H1 (cell line): ENCODE measurements around the gene NAV2. TPM values are rescaled to one million over a fixed set of nuclear protein-coding genes. Genes with fewer than 3 reads are reported as not detected.

Experiments
- CTCF ChIA-PET: fragments of 300-600 bp; sonication (Branson Sonifier 250); formaldehyde crosslinking; loops from one replicate; lab custom pipeline; 2021; ENCODE audit not compliant: partially characterized antibody; lab: Charles Lee
- POLR2A ChIA-PET: fragments of 300-600 bp; sonication (Branson Sonifier 250); formaldehyde crosslinking; loops from one replicate; lab custom pipeline; 2021; ENCODE audit warnings: inconsistent platforms; ENCODE audit not compliant: partially characterized antibody; lab: Charles Lee
- DNase-seq, 2 experiments: peaks; one replicate each; pipeline versions ENCODE4 v3.0.0 to v3.0.0-alpha.2; 2010 to 2022; ENCODE audit warnings: low spot score in 2 of 2, low read depth in 1 of 2, mixed read lengths in 1 of 2
- FAIRE-seq: peaks from 2 replicates; lab custom pipeline; 2011; peaks lifted over from hg19 to GRCh38; lab: Jason Lieb, UNC
- H2AFZ ChIP-seq: 2 replicates; pipeline ENCODE4 v1.8.1; 2012; ENCODE audit warnings: low read length, inconsistent platforms
- H2AK5ac ChIP-seq: 2 replicates; pipeline ENCODE4 v1.6.1; 2013; ENCODE audit warnings: low read depth, low read length
- H2BK120ac ChIP-seq: replicated peaks from 2 replicates; pipeline ENCODE3; 2013; ENCODE audit warnings: low read depth, low read length, inconsistent platforms
- H2BK12ac ChIP-seq: 2 replicates; pipeline ENCODE4 v1.6.1; 2013; ENCODE audit warnings: low read depth, low read length
- H2BK15ac ChIP-seq: 2 replicates; pipeline ENCODE4 v1.6.1; 2013; ENCODE audit warnings: low read length
- H2BK20ac ChIP-seq: 2 replicates; pipeline ENCODE4 v1.6.1; 2013; ENCODE audit warnings: low read length
- H2BK5ac ChIP-seq: 2 replicates; pipeline ENCODE4 v1.6.1; 2013; ENCODE audit warnings: low read depth, low read length
- H3K14ac ChIP-seq: 2 replicates; pipeline ENCODE4 v1.6.1; 2013; ENCODE audit warnings: inconsistent platforms; ENCODE audit not compliant: insufficient read length
- H3K18ac ChIP-seq: 2 replicates; pipeline ENCODE4 v1.6.1; 2013; ENCODE audit warnings: low read length; ENCODE audit errors: extremely low read depth
- H3K23ac ChIP-seq: 2 replicates; pipeline ENCODE4 v1.6.1; 2013; ENCODE audit warnings: inconsistent platforms; ENCODE audit not compliant: insufficient read length
- H3K23me2 ChIP-seq: 2 replicates; pipeline ENCODE4 v1.6.1; 2013; ENCODE audit warnings: low read depth, low read length
- H3K27ac ChIP-seq: 2 replicates; pipeline ENCODE4 v1.6.1; 2011; ENCODE audit warnings: low read depth, low read length, inconsistent platforms
- H3K27me3 ChIP-seq, 4 experiments: replicated peaks in 1 of 4; 1 replicate in 1 of 4; 2 replicates in 3 of 4; pipeline versions ENCODE4 v1.6.1 to v1.8.1; 2011 to 2013; ENCODE audit warnings: low read length in 3 of 4, mild to moderate bottlenecking in 3 of 4, inconsistent platforms in 2 of 4, mixed read lengths in 2 of 4, moderate library complexity in 1 of 4; ENCODE audit not compliant: control insufficient read depth in 3 of 4, insufficient read depth in 3 of 4; ENCODE audit errors: extremely low read depth in 1 of 4
- H3K36me3 ChIP-seq, 4 experiments: 2 replicates each; pipeline versions ENCODE4 v1.6.1 to v1.8.1; 2011 to 2013; ENCODE audit warnings: mild to moderate bottlenecking in 4 of 4, low read length in 3 of 4, moderate library complexity in 2 of 4, control low read depth in 1 of 4, inconsistent platforms in 1 of 4; ENCODE audit not compliant: insufficient read depth in 4 of 4, control insufficient read depth in 2 of 4
- H3K4ac ChIP-seq: replicated peaks from 2 replicates; pipeline ENCODE3; 2013; ENCODE audit warnings: low read length, low read depth, mixed read lengths, inconsistent platforms; ENCODE audit not compliant: insufficient read length
- H3K4me1 ChIP-seq, 4 experiments: replicated peaks in 1 of 4; 1 replicate in 1 of 4; 2 replicates in 3 of 4; pipeline versions ENCODE4 v1.6.1 to v1.8.1; 2011 to 2013; ENCODE audit warnings: low read length in 3 of 4, inconsistent platforms in 2 of 4, mixed read lengths in 1 of 4; ENCODE audit not compliant: insufficient read depth in 4 of 4, control insufficient read depth in 3 of 4
- H3K4me2 ChIP-seq, 2 experiments: 2 replicates each; pipeline versions ENCODE4 v1.6.1 to v1.8.1; 2011 to 2013; ENCODE audit warnings: low read depth in 2 of 2, low read length in 2 of 2, control low read depth in 1 of 2, inconsistent platforms in 1 of 2, mild to moderate bottlenecking in 1 of 2; ENCODE audit not compliant: insufficient read depth in 1 of 2
- H3K4me3 ChIP-seq, 4 experiments: fragments of 200-600, 300-600 bp in 1 of 4; sonication (generic), shearing (Covaris generic), sonication (Bioruptor Twin) in 1 of 4; 2 replicates each; pipeline versions ENCODE4 v1.5.1 to v1.8.1; 2011 to 2016; ENCODE audit warnings: low read length in 4 of 4, low read depth in 3 of 4, control low read depth in 2 of 4, inconsistent platforms in 2 of 4, mild to moderate bottlenecking in 2 of 4, mixed read lengths in 1 of 4, moderate library complexity in 1 of 4; ENCODE audit not compliant: insufficient read depth in 2 of 4; ENCODE audit errors: extremely low read depth in 1 of 4
- H3K56ac ChIP-seq: replicated peaks from 2 replicates; pipeline ENCODE3; 2013; ENCODE audit warnings: low read depth, mild to moderate bottlenecking, mixed read lengths, low read length, inconsistent platforms; ENCODE audit not compliant: insufficient read length
- H3K79me1 ChIP-seq: 2 replicates; pipeline ENCODE4 v1.6.1; 2013; ENCODE audit warnings: low read depth, low read length, control low read depth
- H3K79me2 ChIP-seq, 2 experiments: 2 replicates each; pipeline versions ENCODE4 v1.6.1 to v1.8.1; 2012 to 2013; ENCODE audit warnings: low read length in 2 of 2, mild to moderate bottlenecking in 2 of 2, inconsistent platforms in 1 of 2; ENCODE audit not compliant: insufficient read depth in 2 of 2, control insufficient read depth in 1 of 2
- H3K9ac ChIP-seq, 4 experiments: replicated peaks in 1 of 4; 1 replicate in 1 of 4; 2 replicates in 3 of 4; pipeline versions ENCODE4 v1.6.1 to v1.8.1; 2011 to 2013; ENCODE audit warnings: low read depth in 3 of 4, low read length in 3 of 4, control low read depth in 2 of 4, mild to moderate bottlenecking in 2 of 4, moderate library complexity in 2 of 4, inconsistent platforms in 1 of 4; ENCODE audit errors: extremely low read depth in 1 of 4
- H3K9me3 ChIP-seq, 2 experiments: 2 replicates each; pipeline versions ENCODE4 v1.6.1 to v1.8.1; 2012 to 2013; ENCODE audit warnings: mild to moderate bottlenecking in 2 of 2, moderate library complexity in 2 of 2, control low read depth in 1 of 2, inconsistent platforms in 1 of 2, low read depth in 1 of 2, low read length in 1 of 2, mixed read lengths in 1 of 2; ENCODE audit not compliant: insufficient read depth in 2 of 2
- H4K20me1 ChIP-seq, 2 experiments: replicated peaks in 1 of 2; 2 replicates each; pipeline versions ENCODE3 to v1.8.1; 2011 to 2013; ENCODE audit warnings: inconsistent platforms in 2 of 2, low read length in 2 of 2, mild to moderate bottlenecking in 1 of 2; ENCODE audit not compliant: insufficient read depth in 2 of 2, control insufficient read depth in 1 of 2
- H4K5ac ChIP-seq: 2 replicates; pipeline ENCODE4 v1.6.1; 2013; ENCODE audit warnings: low read length, low read depth, mixed read lengths, inconsistent platforms; ENCODE audit not compliant: insufficient read length
- H4K8ac ChIP-seq: 2 replicates; pipeline ENCODE4 v1.8.0; 2013; ENCODE audit warnings: mild to moderate bottlenecking, moderate library complexity, low read length, inconsistent platforms; ENCODE audit not compliant: insufficient read depth; ENCODE audit errors: extremely low read depth
- H4K91ac ChIP-seq: replicated peaks from 2 replicates; pipeline ENCODE3; 2013; ENCODE audit warnings: low read length, mixed read lengths, inconsistent platforms; ENCODE audit not compliant: insufficient read length
- CHD1 ChIP-seq: IDR thresholded peaks from 2 replicates; pipeline ENCODE4 v1.6.1; 2012; ENCODE audit warnings: low read depth, low read length, improper control_type of control experiment
- WGBS, 2 experiments: shearing (Covaris generic) in 1 of 2; methylation state at CpG; one replicate each; pipeline versions ENCODE4 v1.1.6 to v1.1.7; 2013 to 2015; ENCODE audit warnings: low lambda C conversion rate in 2 of 2, mixed read lengths in 2 of 2, inconsistent platforms in 1 of 2, low coverage in 1 of 2, missing lambda C conversion rate in 1 of 2; ENCODE audit not compliant: insufficient replicate concordance in 2 of 2, insufficient coverage in 1 of 2, insufficient read length in 1 of 2; ENCODE audit errors: extremely low coverage in 1 of 2, missing lambda C conversion rate in 1 of 2; 5-methylcytosine and 5-hydroxymethylcytosine counted together
- polyA plus RNA-seq, 7 experiments: library from polyadenylated mRNA; depleted of rRNA in 3 of 7; stranded (reverse) in 5 of 7; unstranded in 2 of 7; fragments of >200 nt in 5 of 7; fragments of 200-250 nt in 2 of 7; gene quantifications; 1 replicate in 5 of 7; 2 replicates in 1 of 7; 4 replicates in 1 of 7; pipeline versions ENCODE4 v1.2.1 to v1.2.3, GENCODE V29; 2011 to 2013; ENCODE audit warnings: missing spikeins in 2 of 7, mixed read lengths in 2 of 7
- total RNA-seq: library from RNA; stranded (reverse); fragmentation: NEBNext Ultra II Directional; extraction: Animal tissue kit (Norgen Biotek cat#: 25700); gene quantifications from 2 replicates; pipeline ENCODE4 v1.2.1, GENCODE V29; 2021

Gene NAV2
- total and polyA plus RNA-seq, 2 of the 8 experiments (the other 6 are each of a cell fraction or from before 2014, with no cell fraction given): 35.6 to 73.6 TPM

GRCh38 chr11:20157728-20158127 lies 445.1 kb downstream of the NAV2 start:
- Histone ChIP-seq H3K36me3 (no peaks in the 10 kb centered on the region), H3K4me3 (peak overlapping the region; percentile 7 to 76 (median 57); a peak in 5 of 8 replicates), H2AK5ac (no peak overlapping the region), H3K9ac (no peak overlapping the region), H2BK5ac (no peak overlapping the region), H3K79me1 (no peaks in the 10 kb centered on the region), H4K91ac (no peak overlapping the region), H2BK12ac (no peak overlapping the region), H3K4me1 (peaks cover 14 to 51% (median 21%) of the 10 kb centered on the region in 4 experiments), H4K8ac (no peak overlapping the region), H3K23ac (no peak overlapping the region), H3K56ac (no peak overlapping the region), H3K4ac (no peak overlapping the region), H4K20me1 (peaks cover 8 to 13% of the 10 kb centered on the region in 2 experiments), H3K27me3 (peaks cover 53 to 83% (median 79%) of the 10 kb centered on the region in 4 experiments), H2BK20ac (no peak overlapping the region), H2BK15ac (no peak overlapping the region), H3K23me2 (peaks cover 20% of the 10 kb centered on the region; the same call in 1 of the 2 replicates), H3K14ac (no peak overlapping the region), H3K27ac (no peak overlapping the region), H3K79me2 (no peaks in the 10 kb centered on the region), H3K18ac (no peak overlapping the region), H2BK120ac (no peak overlapping the region), H2AFZ (no peak overlapping the region), H3K4me2 (peak overlapping the region; percentile 7 to 78; a peak in 1 of 4 replicates), H4K5ac (no peak overlapping the region), H3K9me3 (no peaks in the 10 kb centered on the region)
- CTCF ChIA-PET: interaction anchor here (1.0 to 2.1 kb wide), 3 partner anchors 20 to 211 kb away, joined by 3 to 8 read pairs (median 3); no protein-coding TSS in a partner anchor
- FAIRE-seq (no peak), DNase-seq (no peak)
- WGBS, 2 experiments: 2% methylated on average over 9 of the region's 9 CpGs; no CpG with 5 or more reads in 1 of the 2 experiments
- POLR2A ChIA-PET: no interaction called here
- TF ChIP-seq CHD1: no peak
